Epithelial cell of esophagus (primary cell): Measurements from ENCODE around the gene GZMH.
A peak's percentile ranks its signal among the peaks of the same experiment; 100 is the strongest.

ENCODE experiments used
- DNase-seq: peaks from one replicate; pipeline ENCODE4 v3.0.0; 2010; ENCODE audit warnings: low read depth
- H3K4me3 ChIP-seq: 2 replicates; pipeline ENCODE4 v1.5.1; 2011; ENCODE audit warnings: mild to moderate bottlenecking, low read length, control low read depth
- TF ChIP-seq, protein P1 (sequence below): IDR thresholded peaks from 2 replicates; pipeline ENCODE4 v1.5.1; 2011; ENCODE audit warnings: low read depth, mild to moderate bottlenecking, low read length, control low read depth, inconsistent platforms; ENCODE audit not compliant: insufficient read depth; ENCODE audit errors: missing control alignments

GZMH gene

DNA sequence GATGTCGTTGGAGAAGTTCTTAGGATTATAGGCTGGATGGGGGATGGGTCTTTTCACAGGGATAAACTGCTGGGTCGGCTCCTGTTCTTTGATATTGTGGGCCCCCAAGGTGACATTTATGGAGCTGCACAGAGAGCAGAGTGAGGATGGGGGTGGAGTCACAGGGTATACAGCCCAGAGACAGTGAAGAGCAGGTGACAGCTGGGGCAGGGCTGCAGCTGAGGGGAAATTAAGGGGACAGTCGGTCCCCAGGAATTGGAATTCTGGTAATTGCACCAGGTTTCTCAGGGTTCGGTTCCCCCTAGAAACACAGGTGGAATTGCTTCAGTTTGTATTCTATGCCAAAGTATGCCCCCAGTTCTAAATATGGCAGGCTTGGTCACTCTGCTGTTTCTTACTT, 22.9 kb upstream of the GZMH start:
- DNase-seq = no peak
- no peak overlapping the region for H3K4me3 ChIP-seq
- TF ChIP-seq, protein P1, sequence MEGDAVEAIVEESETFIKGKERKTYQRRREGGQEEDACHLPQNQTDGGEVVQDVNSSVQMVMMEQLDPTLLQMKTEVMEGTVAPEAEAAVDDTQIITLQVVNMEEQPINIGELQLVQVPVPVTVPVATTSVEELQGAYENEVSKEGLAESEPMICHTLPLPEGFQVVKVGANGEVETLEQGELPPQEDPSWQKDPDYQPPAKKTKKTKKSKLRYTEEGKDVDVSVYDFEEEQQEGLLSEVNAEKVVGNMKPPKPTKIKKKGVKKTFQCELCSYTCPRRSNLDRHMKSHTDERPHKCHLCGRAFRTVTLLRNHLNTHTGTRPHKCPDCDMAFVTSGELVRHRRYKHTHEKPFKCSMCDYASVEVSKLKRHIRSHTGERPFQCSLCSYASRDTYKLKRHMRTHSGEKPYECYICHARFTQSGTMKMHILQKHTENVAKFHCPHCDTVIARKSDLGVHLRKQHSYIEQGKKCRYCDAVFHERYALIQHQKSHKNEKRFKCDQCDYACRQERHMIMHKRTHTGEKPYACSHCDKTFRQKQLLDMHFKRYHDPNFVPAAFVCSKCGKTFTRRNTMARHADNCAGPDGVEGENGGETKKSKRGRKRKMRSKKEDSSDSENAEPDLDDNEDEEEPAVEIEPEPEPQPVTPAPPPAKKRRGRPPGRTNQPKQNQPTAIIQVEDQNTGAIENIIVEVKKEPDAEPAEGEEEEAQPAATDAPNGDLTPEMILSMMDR = no peak

DNA sequence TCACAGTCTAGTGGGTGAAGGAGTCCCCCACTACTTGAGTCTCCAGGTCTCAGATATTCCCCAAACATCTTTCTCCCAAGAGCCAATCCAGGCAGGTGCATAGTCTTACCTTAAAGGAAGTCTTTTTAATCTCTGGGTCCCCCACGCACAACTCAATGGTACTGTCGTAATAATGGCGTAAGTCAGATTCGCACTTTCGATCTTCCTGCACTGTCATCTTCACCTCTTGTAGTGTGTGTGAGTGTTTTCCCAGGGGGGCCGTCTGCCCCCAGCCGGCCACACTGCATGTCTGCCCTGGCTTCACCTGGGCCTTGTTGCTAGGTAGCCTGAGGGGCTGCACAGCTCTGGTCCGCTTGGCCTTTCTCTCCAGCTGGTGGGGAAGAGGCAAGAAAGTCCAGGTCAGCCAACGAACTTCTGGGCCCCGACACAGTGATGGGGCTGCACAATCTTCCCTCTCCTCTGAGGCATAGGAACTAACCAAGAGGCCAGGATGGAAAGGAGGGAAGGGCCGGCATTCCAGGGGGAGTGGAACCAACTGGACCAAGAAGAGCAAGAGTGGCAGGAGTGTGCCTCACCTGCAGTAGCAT, 22.4 kb upstream of the GZMH start:
- no peak for DNase-seq
- TF ChIP-seq, protein P1 = no peak
- H3K4me3 ChIP-seq = no peak overlapping the region

DNA sequence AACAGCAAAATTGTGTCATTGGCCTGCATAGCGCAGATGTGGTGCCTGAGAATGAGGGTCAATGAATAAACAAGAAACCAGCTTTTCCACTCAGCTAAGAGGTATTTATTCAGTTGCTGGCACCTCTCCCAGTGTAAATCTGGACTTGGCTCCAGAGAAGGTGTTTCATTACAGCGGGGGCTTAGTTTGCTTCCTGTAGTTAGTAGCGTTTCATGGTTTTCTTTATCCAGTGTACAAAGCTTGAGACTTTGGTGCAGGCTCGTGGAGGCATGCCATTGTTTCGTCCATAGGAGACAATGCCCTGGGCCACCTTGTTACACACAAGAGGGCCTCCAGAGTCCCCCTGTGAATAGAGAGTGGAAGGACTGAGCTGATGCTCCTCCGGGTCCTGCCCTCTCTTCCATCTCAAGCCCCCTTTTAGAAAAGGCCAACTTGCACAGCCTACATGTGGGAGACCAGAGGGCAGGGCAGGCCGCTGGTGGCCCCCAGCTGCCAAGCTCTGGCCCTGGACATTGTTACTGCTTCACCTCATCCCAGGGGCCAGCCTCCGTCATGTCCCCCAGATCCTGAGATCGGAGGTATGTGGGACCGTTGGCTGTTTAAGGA, 21.5 kb upstream of the GZMH start:
- TF ChIP-seq, protein P1 = no peak
- H3K4me3 ChIP-seq = no peak overlapping the region
- peak; percentile 77 for DNase-seq

DNA sequence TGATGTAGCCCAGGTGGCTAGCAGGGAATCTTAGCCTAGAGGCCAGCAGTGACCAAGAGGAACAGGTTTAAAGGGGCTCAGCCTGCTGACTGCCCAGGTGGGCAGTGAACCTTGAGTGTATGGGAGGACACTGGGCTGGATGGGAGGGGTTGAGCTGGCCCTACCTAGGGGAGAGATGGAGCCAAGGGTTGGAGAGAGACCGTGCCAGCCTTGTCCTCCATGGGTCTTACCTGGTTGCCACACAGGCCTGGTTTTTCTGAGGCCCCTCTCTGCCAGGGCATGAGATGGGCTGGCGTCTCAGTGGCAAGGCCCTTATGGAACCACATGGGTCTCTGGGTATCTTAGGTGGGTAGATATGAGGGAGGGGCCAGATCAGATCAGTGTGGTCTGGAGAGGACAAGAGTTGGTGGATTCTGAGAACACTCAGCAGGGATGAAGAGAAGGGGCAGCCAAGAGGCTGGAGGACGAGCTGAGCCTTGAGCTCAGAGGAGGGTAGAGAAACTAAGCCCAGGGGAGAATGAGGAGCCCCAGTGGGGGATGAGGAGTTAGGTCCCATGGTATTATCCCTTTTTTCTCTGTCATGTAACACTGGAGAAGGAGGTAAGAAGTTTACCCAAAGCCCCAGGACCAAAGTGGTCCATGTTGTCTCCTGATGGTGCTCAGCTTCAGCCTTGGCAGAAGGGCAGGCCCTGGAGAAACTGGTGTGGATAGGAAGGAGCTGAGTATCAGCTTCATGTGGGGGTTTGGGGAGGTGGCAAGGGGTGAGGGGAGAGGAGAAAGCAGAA, 20.8 kb upstream of the GZMH start:
- TF ChIP-seq, protein P1 = no peak
- no peak overlapping the region for H3K4me3 ChIP-seq
- DNase-seq = no peak

DNA sequence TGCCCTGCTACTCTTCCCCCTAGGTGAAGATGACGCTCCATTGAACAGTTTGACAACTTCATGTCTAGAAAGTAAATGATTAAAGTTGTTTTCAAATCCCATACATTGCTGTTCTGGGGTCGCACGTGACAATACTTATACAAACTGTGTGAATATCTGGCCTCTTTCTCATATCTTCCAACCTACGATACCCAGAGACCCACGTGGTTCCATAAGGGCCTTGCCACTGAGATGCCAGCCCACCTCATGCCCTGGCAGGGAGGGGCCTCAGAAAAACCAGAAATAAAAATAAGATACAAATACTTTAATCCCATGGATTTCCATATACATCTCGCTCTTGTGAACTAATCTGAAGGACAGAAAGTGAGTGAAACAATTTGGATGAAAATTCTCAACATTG, 20.0 kb upstream of the GZMH start:
- TF ChIP-seq, protein P1 = no peak
- no peak for DNase-seq
- H3K4me3 ChIP-seq = no peak overlapping the region

DNA sequence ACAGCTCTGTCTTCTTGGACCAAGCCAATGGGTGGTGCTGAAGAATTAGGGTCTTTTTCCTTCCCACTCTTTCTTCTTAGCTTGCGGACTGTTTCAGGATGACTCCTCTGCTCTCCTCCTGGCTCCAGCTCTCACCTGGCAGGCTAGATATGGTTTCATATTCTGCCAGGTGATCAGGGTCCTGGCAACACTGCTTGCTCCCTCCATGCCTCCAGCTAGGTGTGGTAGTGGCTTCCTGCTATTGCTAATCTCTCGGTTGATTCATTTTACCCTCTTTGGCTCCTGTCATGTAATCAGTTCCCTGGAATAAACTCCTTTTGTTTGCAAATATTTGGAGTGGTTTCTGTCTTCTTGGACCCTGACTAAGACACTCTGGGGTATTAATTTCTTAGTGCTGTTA, 4.3 kb upstream of the GZMH start:
- no peak overlapping the region for H3K4me3 ChIP-seq
- TF ChIP-seq, protein P1 = no peak
- peak; percentile 58 for DNase-seq

DNA sequence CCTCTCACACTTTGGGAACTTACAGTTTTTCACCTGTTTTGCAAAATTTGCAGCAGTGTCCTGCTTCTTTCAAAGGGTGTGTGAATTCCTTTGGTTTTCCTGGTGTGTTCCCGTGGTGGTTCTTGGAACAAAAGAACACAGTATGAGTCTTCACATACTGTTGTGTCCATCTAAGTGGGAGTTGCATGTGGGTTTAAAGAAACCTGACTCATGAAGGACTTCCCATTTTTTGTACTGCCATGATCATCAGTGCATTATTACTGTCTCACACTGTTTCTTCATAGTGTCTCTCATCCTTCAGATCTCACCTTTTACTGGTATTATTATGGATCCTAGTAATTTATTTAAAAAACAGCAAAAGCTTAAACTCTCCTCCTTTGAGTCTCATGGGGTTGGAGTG, 3.8 kb upstream of the GZMH start:
- no peak overlapping the region for H3K4me3 ChIP-seq
- peak; percentile 55 for DNase-seq
- TF ChIP-seq, protein P1 = no peak
